HG03108 (cell line): Measurements from ENCODE around the gene ZNF157.

Experiments used
- ATAC-seq: cut with Tn5 transposase; IDR thresholded peaks from one replicate; pipeline ENCODE4 v1.9.1; 2021; ENCODE audit warnings: moderate library complexity; ENCODE audit not compliant: unreplicated experiment

The ZNF157 gene

DNA sequence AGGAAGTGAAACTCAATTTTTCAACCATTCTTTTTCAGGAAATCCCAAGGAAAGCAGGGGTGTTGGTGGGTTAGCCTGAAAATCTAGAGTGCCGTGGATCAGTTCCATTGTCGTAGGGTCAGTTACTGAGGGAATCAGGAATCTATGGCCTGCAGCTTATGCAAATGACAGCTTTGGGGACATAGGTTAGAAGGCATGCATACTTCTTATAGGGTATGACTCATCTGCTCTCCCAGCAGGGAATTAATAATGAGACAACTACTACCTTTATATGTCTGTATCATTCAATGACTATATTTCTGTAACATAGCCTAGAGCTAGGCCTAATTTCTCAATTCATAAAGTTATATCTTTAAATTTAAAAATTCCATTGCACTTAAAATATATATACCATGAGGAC lies 76.1 kb downstream of the ZNF157 start:
- ATAC-seq = no peak

DNA sequence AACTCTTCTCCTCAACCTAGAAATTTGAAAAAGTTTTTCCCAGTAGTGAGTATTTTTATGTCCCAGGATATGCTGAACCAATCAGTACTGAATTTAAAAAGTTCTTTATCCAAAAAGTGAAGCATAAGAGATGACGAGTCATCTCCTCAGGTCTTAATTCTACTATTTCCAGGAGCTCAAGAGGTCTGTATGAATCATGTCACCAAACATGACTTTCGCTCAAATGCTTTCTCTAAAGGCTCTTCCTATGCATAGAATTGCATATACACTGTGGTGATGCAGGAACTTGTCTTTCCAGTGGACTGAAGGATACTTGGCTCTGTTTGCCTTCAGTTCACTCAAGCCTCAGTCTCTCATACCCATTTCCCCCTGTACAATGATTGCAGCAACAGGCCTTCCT lies 76.6 kb downstream of the ZNF157 start:
- no peak for ATAC-seq

DNA sequence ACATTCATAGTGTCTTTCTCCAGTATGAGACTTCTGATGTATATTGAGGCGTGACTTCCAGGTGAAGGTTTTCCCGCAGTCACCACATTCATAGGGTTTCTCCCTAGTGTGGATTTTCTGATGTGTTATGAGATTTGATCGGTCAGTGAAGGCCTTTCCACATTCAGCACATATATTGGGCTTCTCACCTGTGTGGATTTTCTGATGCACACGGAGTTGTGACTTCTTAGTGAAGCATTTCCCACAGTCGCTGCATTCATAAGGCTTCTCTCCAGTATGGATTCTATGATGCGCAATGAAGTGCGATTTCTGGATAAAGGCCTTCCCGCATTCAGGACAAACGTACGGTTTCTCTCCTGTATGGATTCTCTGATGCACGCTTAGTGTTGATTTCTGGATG lies 77.2 kb downstream of the ZNF157 start:
- ATAC-seq = no peak

DNA sequence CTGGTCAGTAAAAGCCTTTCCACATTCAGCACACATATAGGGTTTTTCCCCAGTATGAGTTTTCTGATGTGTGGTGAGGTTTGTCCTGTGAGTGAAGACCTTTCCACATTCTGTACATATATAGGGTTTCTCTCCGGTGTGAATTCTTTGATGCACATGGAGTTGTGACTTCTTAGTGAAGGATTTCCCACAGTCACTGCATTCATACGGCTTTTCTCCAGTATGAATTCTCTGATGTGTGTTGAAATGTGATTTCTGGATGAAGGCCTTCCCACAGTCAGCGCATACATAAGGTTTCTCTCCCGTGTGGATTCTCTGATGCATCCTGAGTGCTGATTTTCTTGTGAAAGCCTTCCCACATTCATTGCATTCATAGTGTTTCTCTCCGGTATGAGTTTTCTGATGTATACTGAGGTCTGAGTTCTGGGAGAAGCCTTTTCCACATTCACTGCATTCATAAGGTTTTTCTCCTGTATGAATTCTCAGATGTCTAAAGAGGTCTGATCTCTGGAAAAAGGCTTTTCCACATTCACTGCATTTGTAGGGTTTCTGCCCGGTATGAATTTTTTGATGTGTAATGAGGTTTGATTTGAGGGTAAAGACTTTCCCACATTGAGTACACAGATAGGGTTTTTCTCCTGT lies 77.9 kb downstream of the ZNF157 start:
- no peak for ATAC-seq

DNA sequence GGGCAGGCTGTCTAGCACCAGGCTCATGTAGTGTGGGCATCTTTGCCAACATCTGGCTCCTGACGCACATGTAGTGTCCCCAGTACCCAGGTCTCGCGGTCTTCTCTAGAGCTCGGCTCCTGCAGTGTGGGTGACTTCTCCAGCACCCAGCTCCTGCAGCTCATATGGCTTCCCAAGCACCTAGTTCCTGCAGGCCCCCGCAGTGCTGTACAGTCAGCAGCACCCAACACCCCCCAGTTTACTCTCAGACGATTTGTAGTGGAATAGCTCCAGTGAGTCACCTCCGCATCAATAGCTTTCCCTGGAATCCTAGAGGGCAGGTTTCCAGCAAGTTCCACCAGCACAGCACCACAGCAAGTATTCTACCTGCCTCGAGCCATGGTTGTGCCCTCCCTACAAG lies 81.7 kb downstream of the ZNF157 start:
- ATAC-seq = no peak

DNA sequence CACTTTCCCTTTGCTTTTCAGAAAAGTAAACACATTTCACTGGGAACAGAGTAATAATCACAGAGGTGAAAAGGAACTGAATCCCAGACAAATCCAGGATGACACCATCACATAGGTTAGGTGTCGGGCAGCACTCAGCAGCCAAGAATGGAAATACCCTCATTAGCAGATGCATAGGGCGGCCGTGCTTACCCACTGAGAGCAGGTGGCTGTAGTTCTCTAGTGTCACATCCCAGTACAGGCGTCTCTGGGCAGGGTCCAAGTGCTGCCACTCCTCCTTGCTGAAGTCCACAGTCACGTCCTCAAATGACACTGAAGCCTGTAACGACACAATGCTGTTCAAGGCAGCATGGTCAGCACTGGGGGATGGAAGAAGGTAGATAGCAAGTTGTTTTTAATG lies 85.7 kb downstream of the ZNF157 start:
- ATAC-seq = no peak

DNA sequence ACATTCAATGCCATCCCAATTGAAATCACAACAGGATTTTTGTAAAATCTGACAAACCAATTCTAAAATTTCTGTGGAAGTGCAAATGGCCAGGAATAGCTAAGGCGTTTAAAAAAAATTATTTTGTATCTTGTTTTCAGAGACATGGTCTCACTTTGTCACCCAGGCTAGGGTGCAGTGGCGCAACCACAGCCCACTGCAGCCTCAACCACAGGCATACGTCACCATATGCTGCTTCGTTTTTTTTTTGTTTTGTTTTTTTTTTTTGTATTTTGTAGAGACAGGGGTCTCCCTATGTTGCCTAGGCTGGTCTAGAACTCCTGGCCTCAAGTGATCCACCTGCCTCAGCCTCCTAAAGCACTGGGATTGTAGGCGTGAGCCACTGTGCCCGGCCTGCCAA lies 88.2 kb downstream of the ZNF157 start:
- ATAC-seq = no peak

DNA sequence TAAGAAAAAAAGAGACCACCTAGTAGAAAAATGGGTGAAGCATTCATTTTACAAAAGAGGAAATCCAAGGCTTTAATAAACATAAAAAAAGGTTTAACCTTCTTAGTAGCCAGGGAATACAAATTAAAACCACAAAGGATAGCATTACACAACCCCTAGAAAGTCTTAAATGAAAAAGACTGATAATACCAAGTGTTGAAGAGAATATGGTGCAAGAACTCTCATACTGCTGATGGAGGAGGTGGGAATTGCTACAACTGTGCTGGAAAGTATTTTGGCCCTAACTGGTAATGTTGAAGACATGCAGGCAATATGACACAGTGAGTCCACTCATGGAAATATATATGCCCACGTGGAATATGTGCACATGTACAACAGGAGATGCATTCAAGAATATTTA lies 90.2 kb downstream of the ZNF157 start:
- no peak for ATAC-seq
